Natural killer cell (primary cell): ENCODE results near the gene KAZN. TPM values are rescaled to one million over a fixed set of nuclear protein-coding genes. Genes with fewer than 3 reads are reported as not detected.

Source experiments
- ATAC-seq, 3 donors: fragments of 150-1000 bp in 2 of 3; fragments of 200-7000 bp in 1 of 3; cut with Tn5 transposase; 1 replicate in 1 of 3; 2 replicates in 2 of 3; pipeline ENCODE4 v1.10.0; 2021; ENCODE audit warnings: mild to moderate bottlenecking in 2 of 3, moderate library complexity in 2 of 3
- DNase-seq, 2 donors: peaks; one replicate each; pipeline versions ENCODE4 v3.0.0 to v3.0.0-alpha.2; 2013 to 2021; ENCODE audit warnings: mixed read lengths in 1 of 2
- H3K27ac ChIP-seq: one replicate; pipeline ENCODE4 v1.5.1; 2013; ENCODE audit warnings: mild to moderate bottlenecking, low read length
- H3K27me3 ChIP-seq: one replicate; pipeline ENCODE4 v1.6.1; 2013; ENCODE audit warnings: low read length; ENCODE audit not compliant: control insufficient read depth, insufficient read depth
- H3K36me3 ChIP-seq: one replicate; pipeline ENCODE4 v1.6.1; 2013; ENCODE audit warnings: low read length; ENCODE audit not compliant: control insufficient read depth, insufficient read depth
- H3K4me1 ChIP-seq: one replicate; pipeline ENCODE4 v1.6.1; 2013; ENCODE audit warnings: low read length; ENCODE audit not compliant: control insufficient read depth, insufficient read depth
- H3K4me3 ChIP-seq: one replicate; pipeline ENCODE4 v1.5.1; 2013; ENCODE audit warnings: low read length
- H3K9me3 ChIP-seq: one replicate; pipeline ENCODE4 v1.6.1; 2013; ENCODE audit warnings: low read length; ENCODE audit not compliant: control insufficient read depth, insufficient read depth
- H3K27ac Mint-ChIP-seq, 2 donors: one replicate each; pipeline ENCODE4 v1.8.0; 2022; ENCODE audit warnings: mild to moderate bottlenecking in 2 of 2, mixed read lengths in 2 of 2, moderate library complexity in 1 of 2
- H3K27me3 Mint-ChIP-seq, 2 donors: one replicate each; pipeline ENCODE4 v1.8.0; 2022; ENCODE audit warnings: low read depth in 2 of 2, mixed read lengths in 2 of 2
- H3K36me3 Mint-ChIP-seq: one replicate; pipeline ENCODE4 v1.8.0; 2022; ENCODE audit warnings: mixed read lengths
- H3K4me1 Mint-ChIP-seq, 2 donors: one replicate each; pipeline ENCODE4 v1.8.0; 2022; ENCODE audit warnings: mixed read lengths in 2 of 2
- H3K4me3 Mint-ChIP-seq: one replicate; pipeline ENCODE4 v1.8.0; 2022; ENCODE audit warnings: mild to moderate bottlenecking, moderate library complexity, mixed read lengths
- H3K9me3 Mint-ChIP-seq, 2 donors: one replicate each; pipeline ENCODE4 v1.8.0; 2022; ENCODE audit warnings: mixed read lengths in 2 of 2
- WGBS: methylation state at CpG from one replicate; pipeline ENCODE4 v1.1.7; 2013; ENCODE audit warnings: missing lambda C conversion rate; ENCODE audit not compliant: insufficient coverage; 5-methylcytosine and 5-hydroxymethylcytosine counted together
- intact Hi-C: fragments of 100-400 bp; cut with micrococcal nuclease; formaldehyde crosslinking; loops from one replicate; pipeline ENCODE4 v1.14.2; 2022
- total RNA-seq, 4 donors: library from RNA; stranded (reverse); fragments of 120-200 nt in 1 of 4; gene quantifications; one replicate each; pipeline versions ENCODE4 v1.2.3 to v1.2.4, GENCODE V29; 2013 to 2022
- TF ChIP-seq, protein P1 (sequence below): fragments of 200-600 bp; IDR thresholded peaks from one replicate; pipeline ENCODE4 v1.8.0; 2022; ENCODE audit warnings: antibody characterized with exemption

The KAZN gene
- total RNA-seq, 3 donors from 2014 or later (not counting 1 experiment from before 2014, with no cell fraction given) = 1.2 to 2.0 (median 1.7) TPM

DNA sequence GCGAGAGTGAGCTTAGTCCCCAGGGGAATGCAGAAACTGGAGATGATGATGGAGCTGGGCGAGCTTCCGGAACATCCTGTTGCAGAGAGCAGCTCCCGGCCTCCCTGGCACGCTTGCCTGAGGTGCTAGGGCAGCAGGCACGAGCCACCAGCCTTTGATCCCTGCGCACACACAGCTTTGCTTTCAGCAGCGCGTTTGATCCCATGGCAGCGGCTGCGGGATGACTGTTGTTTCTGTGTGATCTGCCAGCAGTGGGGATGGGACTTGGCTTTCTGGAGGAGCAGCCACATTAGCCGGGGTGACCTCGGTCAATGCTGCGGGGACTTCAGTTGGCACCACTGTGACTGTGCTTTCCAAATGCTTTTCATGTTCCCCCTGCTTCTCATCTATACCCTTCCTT lies 193.2 kb downstream of the KAZN start:
- Mint-ChIP-seq H3K9me3 (no peaks in the 10 kb centered on the region), H3K36me3 (no peaks in the 10 kb centered on the region), H3K4me1 (no peaks in the 10 kb centered on the region), H3K27ac (no peak overlapping the region), H3K27me3 (peaks cover 0 to 10% of the 10 kb centered on the region in 2 donors), H3K4me3 (no peak overlapping the region)
- TF ChIP-seq, protein P1, sequence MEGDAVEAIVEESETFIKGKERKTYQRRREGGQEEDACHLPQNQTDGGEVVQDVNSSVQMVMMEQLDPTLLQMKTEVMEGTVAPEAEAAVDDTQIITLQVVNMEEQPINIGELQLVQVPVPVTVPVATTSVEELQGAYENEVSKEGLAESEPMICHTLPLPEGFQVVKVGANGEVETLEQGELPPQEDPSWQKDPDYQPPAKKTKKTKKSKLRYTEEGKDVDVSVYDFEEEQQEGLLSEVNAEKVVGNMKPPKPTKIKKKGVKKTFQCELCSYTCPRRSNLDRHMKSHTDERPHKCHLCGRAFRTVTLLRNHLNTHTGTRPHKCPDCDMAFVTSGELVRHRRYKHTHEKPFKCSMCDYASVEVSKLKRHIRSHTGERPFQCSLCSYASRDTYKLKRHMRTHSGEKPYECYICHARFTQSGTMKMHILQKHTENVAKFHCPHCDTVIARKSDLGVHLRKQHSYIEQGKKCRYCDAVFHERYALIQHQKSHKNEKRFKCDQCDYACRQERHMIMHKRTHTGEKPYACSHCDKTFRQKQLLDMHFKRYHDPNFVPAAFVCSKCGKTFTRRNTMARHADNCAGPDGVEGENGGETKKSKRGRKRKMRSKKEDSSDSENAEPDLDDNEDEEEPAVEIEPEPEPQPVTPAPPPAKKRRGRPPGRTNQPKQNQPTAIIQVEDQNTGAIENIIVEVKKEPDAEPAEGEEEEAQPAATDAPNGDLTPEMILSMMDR = no peak
- Histone ChIP-seq H3K27me3 (no peaks in the 10 kb centered on the region), H3K36me3 (no peaks in the 10 kb centered on the region), H3K4me3 (no peak overlapping the region), H3K9me3 (no peaks in the 10 kb centered on the region), H3K27ac (no peak overlapping the region), H3K4me1 (no peaks in the 10 kb centered on the region)
- 92% methylated on average over 14 of the region's 14 CpGs for WGBS
- intact Hi-C loops = no loop called here
- DNase-seq (no peak), ATAC-seq (no peak)

DNA sequence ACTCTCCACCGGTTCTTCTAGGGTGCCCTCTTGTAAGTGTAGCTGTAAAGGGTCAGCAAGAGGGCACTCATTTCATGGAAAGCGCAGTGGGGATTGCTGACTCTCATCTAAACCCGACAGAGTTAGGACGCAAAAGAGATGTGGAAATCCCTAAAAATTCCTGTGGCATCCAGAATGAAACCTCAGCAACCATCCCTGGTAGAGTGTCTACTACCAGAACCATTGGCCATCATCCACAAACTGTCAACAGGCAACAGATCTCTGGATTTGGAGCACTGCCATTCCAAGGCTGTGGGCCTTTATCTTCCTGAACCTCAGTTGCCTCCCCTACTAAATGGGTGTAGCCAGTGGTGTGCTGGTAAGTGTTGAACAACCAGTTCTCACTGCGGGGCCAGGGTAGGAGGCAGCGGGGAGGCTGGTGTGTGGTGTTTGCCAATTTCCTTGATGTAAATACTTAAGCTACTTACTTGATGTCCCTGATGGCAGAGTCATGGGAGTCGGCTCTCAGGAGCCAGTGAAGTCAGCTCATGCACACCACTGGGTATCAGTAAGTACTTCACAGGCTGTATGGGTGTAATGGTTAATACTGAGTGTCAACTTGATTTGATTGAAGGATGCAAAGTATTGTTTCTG lies 195.8 kb downstream of the KAZN start:
- Histone ChIP-seq H3K4me3 (no peak overlapping the region), H3K4me1 (no peaks in the 10 kb centered on the region), H3K9me3 (no peaks in the 10 kb centered on the region), H3K27me3 (no peaks in the 10 kb centered on the region), H3K36me3 (no peaks in the 10 kb centered on the region), H3K27ac (no peak overlapping the region)
- intact Hi-C loops = no loop called here
- Mint-ChIP-seq H3K27ac (no peak overlapping the region), H3K27me3 (peaks cover 0 to 10% of the 10 kb centered on the region in 2 donors), H3K36me3 (no peaks in the 10 kb centered on the region), H3K4me3 (no peak overlapping the region), H3K4me1 (no peaks in the 10 kb centered on the region), H3K9me3 (no peaks in the 10 kb centered on the region)
- 80% methylated on average over 7 of the region's 7 CpGs for WGBS
- TF ChIP-seq, protein P1 = no peak
- no peak for ATAC-seq
- DNase-seq = no peak

DNA sequence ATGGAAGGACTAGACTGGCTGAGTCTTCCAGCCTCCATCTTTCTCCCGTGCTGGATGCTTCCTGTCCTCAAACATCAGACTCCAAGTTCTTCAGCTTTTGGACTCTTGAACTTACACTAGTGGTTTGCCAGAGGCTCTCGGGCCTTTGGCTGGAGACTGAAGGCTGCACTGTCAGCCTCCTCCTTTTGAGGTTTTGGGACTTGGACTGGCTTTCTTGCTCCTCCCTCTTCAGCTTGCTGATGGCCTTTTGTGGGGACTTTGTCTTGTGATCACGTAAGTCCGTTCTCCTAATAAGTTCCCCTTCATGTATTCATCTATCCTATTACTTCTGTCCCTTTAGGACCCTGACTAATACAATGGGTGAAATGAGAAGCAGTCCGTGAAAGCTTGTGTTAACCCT lies 196.4 kb downstream of the KAZN start:
- Mint-ChIP-seq H3K9me3 (no peaks in the 10 kb centered on the region), H3K4me3 (no peak overlapping the region), H3K27me3 (peaks cover 0 to 6% of the 10 kb centered on the region in 2 donors), H3K27ac (no peak overlapping the region), H3K36me3 (no peaks in the 10 kb centered on the region), H3K4me1 (no peaks in the 10 kb centered on the region)
- Histone ChIP-seq H3K4me3 (no peak overlapping the region), H3K36me3 (no peaks in the 10 kb centered on the region), H3K27ac (no peak overlapping the region), H3K27me3 (no peaks in the 10 kb centered on the region), H3K4me1 (no peaks in the 10 kb centered on the region), H3K9me3 (no peaks in the 10 kb centered on the region)
- 90% methylated on average over 5 of the region's 5 CpGs for WGBS
- intact Hi-C loops = no loop called here
- TF ChIP-seq, protein P1 = no peak
- no peak for DNase-seq
- ATAC-seq = no peak

DNA sequence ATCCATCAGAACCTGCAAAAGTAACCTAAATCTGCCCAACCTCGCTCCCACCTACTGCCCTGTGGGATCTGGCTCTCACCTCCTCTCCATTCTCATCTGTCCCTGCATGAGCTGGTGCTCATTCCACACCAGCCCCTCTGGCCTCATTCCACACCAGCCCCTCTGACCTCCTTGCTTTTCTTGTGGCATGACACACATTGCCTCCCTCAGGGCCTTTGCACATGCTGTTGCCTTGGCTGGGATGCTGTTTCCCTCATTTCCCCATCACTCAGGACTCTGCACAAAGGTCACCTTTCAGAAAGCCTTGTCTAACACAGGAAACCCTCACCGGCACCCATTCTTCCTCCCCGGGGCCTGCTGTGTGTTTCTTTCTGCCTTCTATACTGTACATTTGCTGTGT lies 197.1 kb downstream of the KAZN start:
- no peaks in the 10 kb centered on the region for H3K9me3 ChIP-seq
- ATAC-seq (no peak), DNase-seq (no peak)
- no peak overlapping the region for H3K4me3 ChIP-seq
- no peaks in the 10 kb centered on the region for H3K4me1 ChIP-seq
- Mint-ChIP-seq H3K36me3 (no peaks in the 10 kb centered on the region), H3K27ac (no peak overlapping the region), H3K4me1 (no peaks in the 10 kb centered on the region), H3K4me3 (no peak overlapping the region), H3K9me3 (no peaks in the 10 kb centered on the region), H3K27me3 (peaks cover 0 to 6% of the 10 kb centered on the region in 2 donors)
- 83% methylated on average over 3 of the region's 3 CpGs for WGBS
- intact Hi-C loops = no loop called here
- TF ChIP-seq, protein P1 = no peak
- no peaks in the 10 kb centered on the region for H3K36me3 ChIP-seq
- no peak overlapping the region for H3K27ac ChIP-seq
- H3K27me3 ChIP-seq = no peaks in the 10 kb centered on the region
